ENCODE data around the gene PC.
"Not testable (repeated sequence)": the region's sequence is repeated elsewhere in the genome, so short reads cannot be mapped to it uniquely, and the experiment has no call there.

Gene PC

GRCh38 chr11:66978229-66978628 is 20.0 kb upstream of the PC start:
- no peak for DNase-seq

DNA sequence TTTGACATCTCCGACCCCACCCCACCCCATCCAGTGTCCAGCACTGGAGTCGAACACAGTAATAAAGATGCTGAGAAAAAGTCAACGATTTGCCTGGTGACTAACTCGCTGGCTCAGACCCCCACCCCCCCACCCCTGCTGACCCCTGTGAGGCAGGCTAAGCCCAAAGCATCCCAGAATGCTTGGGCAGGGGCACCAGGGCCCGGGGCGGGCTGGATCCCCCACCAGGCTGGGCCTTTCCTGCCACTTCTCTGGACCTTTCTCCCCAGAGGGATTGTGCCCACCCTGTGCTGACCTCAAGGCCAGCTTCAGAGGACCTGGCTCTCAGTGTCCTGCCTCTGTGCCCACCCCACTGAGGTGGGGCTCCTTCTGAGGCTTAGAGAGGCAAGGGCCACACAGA is 18.7 kb upstream of the PC start:
- DNase-seq = no peak

- DNase-seq = no peak
These were observed 17.9 kb upstream of the PC start for GRCh38 chr11:66976028-66976467.

GRCh38 chr11:66975405-66976027 is 17.3 kb upstream of the PC start:
- DNase-seq = no peak

DNA sequence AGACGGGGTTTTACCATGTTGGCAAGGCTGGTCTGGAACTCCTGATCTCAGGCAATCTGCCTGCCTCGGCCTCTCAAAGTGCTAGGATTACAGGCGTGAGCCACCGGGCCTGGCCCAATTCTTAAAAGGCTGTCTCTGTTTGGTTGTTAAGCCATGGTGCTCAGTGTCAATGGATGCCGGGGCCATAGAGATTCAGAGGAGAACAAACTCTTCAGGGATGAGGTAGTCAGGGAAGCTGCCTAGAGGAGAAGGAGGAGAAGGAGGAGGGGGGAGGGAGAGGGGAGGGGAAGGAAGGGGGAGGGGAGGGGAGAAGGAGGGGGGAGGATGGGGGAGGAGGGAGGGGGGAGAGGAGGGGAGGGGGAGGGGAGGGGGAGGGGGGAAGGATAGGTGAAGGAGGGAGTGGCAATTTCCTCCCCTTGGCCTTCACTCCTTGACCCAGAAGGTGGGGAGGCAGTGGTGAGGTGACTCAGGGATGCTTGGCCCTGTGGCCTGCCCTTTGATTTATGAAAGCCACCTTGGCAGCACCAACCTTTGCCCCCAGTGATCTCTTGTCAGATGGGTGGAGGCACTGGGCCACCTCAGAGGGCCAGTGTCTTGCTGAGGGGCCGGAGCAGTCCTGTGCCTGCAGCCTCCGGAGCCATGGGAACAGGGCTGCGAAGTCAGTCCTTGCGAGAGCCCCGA is 16.7 kb upstream of the PC start, which contains the start of gene C11orf86:
Gene C11orf86 (plus strand): TSS at position 581 of the 681 bp plus-strand sequence. CDS start 59 bp downstream, at position 640.
- no peak for DNase-seq

DNA sequence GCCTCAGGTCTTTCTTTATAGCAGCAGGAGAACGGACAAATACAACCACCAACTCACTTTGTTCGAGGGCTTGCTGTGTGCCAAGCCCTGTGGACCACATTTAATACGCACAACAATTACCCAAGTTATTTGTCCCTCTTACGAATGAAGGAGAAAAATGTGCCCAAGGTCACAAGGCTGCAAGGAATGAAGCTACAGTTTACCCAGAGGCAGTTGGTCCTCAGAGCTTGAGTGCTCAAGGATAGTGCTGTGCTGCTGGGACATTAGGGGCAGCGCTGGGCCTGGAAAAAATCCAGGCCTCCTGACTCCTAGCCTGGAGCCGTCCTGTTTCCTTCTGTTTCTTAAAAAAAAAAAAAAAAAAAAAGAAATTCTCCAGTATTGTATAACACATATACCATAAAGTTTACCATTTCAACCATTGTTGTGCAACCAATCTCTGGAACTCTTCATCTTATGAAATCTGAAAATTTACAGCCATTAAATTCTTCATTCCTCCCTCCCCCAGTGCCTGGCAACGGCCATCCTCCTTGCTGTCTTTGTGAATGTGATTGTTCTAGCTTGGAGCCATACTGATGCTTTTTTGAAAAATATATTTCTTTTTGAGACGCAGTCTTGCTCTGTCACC is 15.9 kb upstream of the PC start:
- no peak for DNase-seq

DNA sequence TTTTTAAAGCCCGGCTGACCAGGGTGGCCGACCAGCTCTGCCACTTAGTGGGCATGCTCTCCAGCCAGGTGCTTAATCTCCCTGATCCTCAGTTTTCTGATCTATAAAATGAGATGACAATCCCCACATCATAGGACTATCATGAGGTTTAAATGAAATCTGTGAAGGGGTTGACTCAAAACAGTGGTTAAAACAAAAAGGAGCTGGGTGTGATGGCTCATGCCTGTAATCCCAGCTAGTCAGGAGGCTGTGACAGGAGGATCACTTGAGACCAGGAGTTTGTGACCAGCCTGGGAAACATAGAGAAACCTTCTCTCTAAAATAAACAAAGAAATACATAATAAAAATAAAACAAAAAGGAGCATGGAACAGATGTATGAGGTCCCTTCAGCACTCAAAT is 13.3 kb upstream of the PC start:
- DNase-seq = no peak

DNA sequence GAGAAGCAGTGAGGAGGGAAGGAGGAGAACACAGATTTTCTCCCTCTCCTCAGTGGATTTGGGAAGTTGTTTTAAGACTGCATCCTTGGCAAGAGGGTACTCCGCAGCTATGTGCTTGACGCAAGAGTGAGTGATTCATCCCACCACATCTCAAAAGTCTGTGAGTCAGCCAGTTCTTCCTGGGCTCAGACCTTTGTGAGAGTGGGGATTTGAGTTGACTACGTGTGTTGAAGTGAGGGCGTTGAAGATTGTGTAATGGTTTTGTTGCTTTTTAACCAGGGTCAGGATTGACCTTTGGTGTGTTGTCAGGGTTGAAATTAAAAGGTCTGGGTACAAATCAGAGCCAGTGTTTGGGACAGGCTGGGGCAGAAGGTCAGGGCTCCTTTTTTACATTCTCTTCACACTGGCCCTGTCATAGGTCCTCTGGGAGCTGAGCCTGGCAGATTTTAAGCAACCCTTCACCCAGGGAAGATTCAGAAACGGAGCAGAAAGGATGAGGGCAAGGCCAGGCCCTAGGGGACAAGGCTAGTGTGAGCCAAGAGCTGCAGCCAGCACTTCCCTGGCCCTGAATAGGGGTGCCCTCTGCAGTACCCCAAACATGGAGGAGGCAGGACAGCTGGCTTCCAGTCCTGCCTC is 12.7 kb upstream of the PC start:
- no peak for DNase-seq

- no peak for DNase-seq
These were observed 12.2 kb upstream of the PC start for GRCh38 chr11:66970371-66970806.

GRCh38 chr11:66969584-66970225 is 11.5 kb upstream of the PC start:
- no peak for DNase-seq

GRCh38 chr11:66967670-66968425 is 9.7 kb upstream of the PC start:
- no peak for DNase-seq

DNA sequence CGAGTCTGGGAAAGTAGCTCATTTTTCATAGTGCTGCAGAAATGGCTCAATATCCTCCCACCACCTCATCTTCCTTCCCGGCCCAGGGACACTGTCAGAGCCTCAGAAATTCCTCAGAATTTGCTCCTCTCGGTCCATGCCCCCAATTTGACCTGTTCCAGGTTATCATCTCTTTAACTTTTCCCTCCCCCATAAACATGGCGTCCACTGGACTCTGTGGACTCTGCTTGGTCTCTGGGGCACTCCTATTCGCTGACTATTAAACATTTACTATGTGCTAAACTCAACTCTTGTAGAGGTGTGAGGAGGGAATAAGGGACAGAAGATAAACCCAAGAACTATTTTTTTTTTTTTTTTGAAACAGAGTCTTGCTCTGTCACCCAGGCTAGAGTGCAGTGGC is 8.2 kb upstream of the PC start:
- no peak for DNase-seq

DNA sequence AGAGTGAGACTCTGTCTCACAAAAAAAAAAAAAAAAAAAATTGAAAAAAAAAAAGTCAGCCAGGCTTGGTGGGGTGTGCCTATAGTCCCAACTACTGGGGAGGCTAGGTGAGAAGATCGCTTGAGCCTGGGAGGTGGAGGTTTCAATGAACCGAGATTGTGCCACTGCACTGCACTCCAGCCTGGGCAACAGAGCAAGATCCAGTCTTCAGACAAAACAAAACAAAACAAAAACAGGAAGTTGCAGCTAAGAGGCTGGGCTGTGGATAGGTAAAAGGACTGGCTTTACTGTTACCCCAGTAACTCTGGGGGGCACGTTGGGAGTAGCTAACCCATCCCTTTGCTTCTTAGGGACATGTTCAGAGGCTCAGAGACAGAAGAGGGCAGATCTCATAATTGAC is 6.3 kb upstream of the PC start:
- no peak for DNase-seq

DNA sequence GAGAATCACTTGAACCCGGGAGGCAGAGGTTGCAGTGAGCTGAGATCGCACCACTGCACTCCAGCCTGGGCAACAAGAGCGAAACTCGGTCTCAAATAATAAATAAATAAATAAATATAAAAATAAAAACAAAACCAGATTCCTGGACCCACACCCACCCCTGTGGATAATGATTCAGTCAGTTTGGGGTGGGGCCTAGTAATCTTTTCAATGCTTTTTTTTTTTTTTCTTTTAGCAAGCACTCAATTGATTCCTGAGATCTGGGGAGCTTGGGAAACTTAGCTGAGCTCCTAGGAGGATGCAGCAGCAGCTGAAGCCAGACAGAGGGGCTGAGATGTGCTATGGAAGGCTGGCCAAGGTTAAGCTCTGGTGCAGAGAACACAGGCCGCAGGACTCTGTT is 4.6 kb upstream of the PC start:
- no peak for DNase-seq

DNA sequence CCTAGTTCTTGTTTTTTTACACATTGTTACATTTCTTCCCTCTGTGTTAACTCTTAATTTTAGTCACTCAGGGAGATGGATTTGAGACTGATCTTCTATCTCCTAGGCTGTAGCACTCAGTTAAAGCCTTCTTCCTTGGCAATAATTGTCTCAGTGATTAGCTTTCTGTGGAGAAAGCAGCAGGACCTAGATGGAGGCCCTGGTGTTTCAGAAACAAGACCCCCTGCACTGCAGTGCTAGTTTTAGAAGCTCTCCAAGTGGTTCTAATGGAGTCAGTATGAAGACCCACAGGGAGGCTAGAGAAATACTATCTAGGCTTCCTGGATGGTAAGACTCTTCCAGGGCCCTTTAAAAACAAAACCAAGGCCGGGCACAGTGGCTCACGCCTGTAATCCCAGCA is 4.1 kb upstream of the PC start:
- no peak for DNase-seq

- DNase-seq = not testable (repeated sequence)
These were observed 3.6 kb upstream of the PC start for GRCh38 chr11:66961691-66962213.

GRCh38 chr11:66958956-66959274 is 732 bp upstream of the PC start:
- DNase-seq = no peak

GRCh38 chr11:66957971-66958231 is 282 bp downstream of the PC start:
- DNase-seq = no peak

DNA sequence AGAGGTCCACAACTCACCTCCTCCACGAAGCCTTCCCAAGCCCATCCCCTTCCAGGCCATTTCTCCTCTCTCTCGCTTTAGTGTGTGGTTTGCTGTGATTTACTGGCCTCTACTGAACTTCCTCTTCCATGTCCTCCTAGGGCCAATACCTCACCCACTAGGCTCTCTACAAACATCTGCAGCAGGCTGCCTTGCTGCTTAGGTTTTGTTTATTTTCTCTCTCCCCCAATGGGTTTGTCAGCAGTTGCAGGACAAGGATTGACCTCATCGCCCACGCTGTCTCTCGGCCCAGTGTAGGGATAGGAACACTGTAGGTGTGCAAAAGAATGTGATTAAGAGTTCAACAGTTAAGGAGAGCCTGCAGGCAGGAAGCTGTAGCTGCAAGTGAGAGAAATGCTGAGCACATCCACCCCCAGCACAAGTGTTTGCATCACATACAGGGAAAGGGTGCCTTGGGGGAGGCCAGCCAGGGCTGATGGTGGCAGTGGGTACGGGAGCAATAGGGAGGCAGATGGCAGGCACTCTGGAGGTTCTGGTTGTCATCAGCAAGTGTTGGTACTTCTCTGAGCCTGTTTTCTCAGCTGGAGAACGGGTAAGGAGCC is 1.4 kb downstream of the PC start:
- no peak for DNase-seq

DNA sequence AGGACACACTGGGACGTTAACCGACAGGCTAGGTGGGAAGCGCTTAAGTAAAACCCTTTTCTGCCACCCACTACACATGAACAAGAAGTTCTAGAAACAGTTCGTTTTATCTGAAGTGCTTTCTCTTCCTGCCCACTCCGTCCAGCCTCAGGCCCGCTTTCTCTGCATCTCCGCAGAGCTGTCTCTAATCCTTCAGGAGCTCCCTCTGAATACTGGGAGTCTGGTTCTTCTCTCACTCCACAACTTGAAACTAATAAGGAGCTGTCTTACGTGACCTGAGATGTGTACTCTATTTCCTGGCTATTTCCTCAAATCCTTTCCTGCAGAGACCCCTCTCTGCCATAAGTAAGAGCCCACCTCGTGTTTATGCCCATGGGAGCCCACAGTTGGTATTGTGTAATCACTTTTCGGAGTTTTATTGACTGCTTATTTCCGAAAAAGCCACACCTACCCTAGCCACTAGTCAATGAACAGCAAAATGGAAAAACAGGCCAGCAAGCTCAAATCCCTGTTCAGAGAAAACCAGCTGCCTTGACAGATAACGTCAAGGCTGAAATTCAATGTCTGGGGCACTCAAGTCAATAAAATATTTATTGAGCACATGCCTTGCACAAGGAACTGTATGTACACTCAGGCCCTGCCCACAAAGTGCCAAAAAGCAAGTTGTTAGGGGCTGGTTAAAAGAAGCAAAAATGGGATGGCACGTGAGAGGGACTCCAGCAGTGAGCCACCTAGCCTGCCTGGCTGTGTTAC is 4.9 kb downstream of the PC start:
- no peak for DNase-seq

DNA sequence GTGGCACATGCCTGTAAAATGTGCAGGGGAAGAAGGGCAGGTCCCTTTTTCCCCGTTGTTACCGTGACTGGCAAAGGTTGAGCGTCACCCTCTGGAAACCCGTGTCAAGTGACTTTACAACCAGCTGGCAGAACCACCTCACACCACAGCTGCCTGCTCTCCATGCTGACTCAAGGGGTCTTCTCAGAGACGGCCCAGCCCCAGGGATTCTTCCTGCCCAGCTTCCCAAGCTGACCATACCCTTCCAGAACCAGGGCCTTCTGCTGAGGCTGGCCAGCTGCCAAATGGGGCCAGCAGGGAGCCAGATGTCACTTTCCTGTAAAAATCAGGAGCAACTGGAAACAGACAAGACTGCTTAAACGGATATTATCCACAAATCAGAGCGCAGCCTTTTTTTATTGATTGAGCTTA is 6.3 kb downstream of the PC start:
- DNase-seq = no peak

GRCh38 chr11:66951135-66951534 is 7.0 kb downstream of the PC start:
- no peak for DNase-seq

All from midbrain (tissue), 1 donor.